Lung (tissue), 12 donors: ENCODE results near the gene ANKS1B. TPM values are rescaled to one million over a fixed set of nuclear protein-coding genes. Genes with fewer than 3 reads are reported as not detected.

Source experiments
- ATAC-seq: fragments of 200-7000 bp; cut with Tn5 transposase; one replicate; pipeline ENCODE4 v1.9.1; 2020; ENCODE audit warnings: moderate number of reproducible peaks; ENCODE audit not compliant: insufficient read depth, low FRiP score
- DNase-seq, 3 donors: peaks; one replicate each; pipeline ENCODE4 v3.0.0-alpha.2; 2013 to 2017
- H3K27ac ChIP-seq, 2 donors: one replicate each; pipeline ENCODE4 v1.5.1; 2013; ENCODE audit warnings: mild to moderate bottlenecking in 2 of 2, moderate library complexity in 2 of 2, control low read depth in 1 of 2, inconsistent platforms in 1 of 2, low read depth in 1 of 2, low read length in 1 of 2
- H3K27me3 ChIP-seq, 3 donors: one replicate each; pipeline ENCODE4 v1.5.1; 2013; ENCODE audit warnings: low read length in 2 of 3; ENCODE audit not compliant: control insufficient read depth in 3 of 3, insufficient read depth in 3 of 3
- H3K36me3 ChIP-seq, 4 donors: one replicate each; pipeline ENCODE4 v1.5.1; 2013; ENCODE audit warnings: low read length in 4 of 4, mild to moderate bottlenecking in 1 of 4, moderate library complexity in 1 of 4; ENCODE audit not compliant: control insufficient read depth in 4 of 4, insufficient read depth in 4 of 4
- H3K4me1 ChIP-seq, 5 donors: one replicate each; pipeline ENCODE4 v1.5.1; 2013; ENCODE audit warnings: low read length in 5 of 5, mild to moderate bottlenecking in 2 of 5, moderate library complexity in 1 of 5; ENCODE audit not compliant: control insufficient read depth in 5 of 5, insufficient read depth in 5 of 5
- H3K4me3 ChIP-seq: one replicate; pipeline ENCODE4 v1.5.1; 2013; ENCODE audit warnings: mild to moderate bottlenecking, control low read depth, moderate library complexity
- H3K9ac ChIP-seq, 2 donors: one replicate each; pipeline ENCODE4 v1.5.1; 2013; ENCODE audit warnings: low read length in 2 of 2, control low read depth in 1 of 2; ENCODE audit not compliant: insufficient read depth in 1 of 2
- H3K9me3 ChIP-seq, 4 donors: one replicate each; pipeline ENCODE4 v1.5.1; 2013; ENCODE audit warnings: low read length in 3 of 4, mild to moderate bottlenecking in 1 of 4, moderate library complexity in 1 of 4; ENCODE audit not compliant: control insufficient read depth in 4 of 4, insufficient read depth in 3 of 4
- CTCF ChIP-seq: IDR thresholded peaks from 2 replicates; pipeline ENCODE4 v1.5.1; 2012; ENCODE audit warnings: mild to moderate bottlenecking; ENCODE audit errors: control extremely low read depth, extremely low read depth
- WGBS, 2 donors: extraction: QIAGEN DNeasy Blood & Tissue Kit; methylation state at CpG; one replicate each; pipeline ENCODE4 v1.1.7; 2013; 5-methylcytosine and 5-hydroxymethylcytosine counted together
- polyA plus RNA-seq, 2 donors: library from polyadenylated mRNA; stranded (reverse); fragments of 200-250 nt; gene quantifications; one replicate each; pipeline ENCODE4 v1.2.1, GENCODE V29; 2013
- total RNA-seq, 2 donors: library from RNA; depleted of rRNA in 1 of 2; stranded (reverse); fragments of >200 nt in 1 of 2; gene quantifications; one replicate each; pipeline ENCODE4 v1.2.1, GENCODE V29; 2014 to 2021
- donor health status: control.
- donor health status: control.
- donor health status: Bipolar disorder and iron deficiency.
- donor health status: healthy.
- donor health status: DM: yes; HTN: yes; CAD: no.

The ANKS1B gene
- total and polyA plus RNA-seq, 4 donors, result 0.32 to 10.3 (median 3.7) TPM

- Histone ChIP-seq H3K27me3 (no peaks in the 10 kb centered on the region), H3K4me3 (no peak overlapping the region), H3K4me1 (peaks cover 0 to 10% (median 0%) of the 10 kb centered on the region in 5 donors), H3K27ac (no peak overlapping the region), H3K36me3 (no peaks in the 10 kb centered on the region), H3K9me3 (no peaks in the 10 kb centered on the region), H3K9ac (no peak overlapping the region)
- ATAC-seq (no peak), DNase-seq (no peak)
- TF ChIP-seq CTCF, result no peak
Measured at GRCh38 chr12:99746538-99746937, 238.2 kb downstream of the ANKS1B start.

GRCh38 chr12:99745895-99746294 lies 238.8 kb downstream of the ANKS1B start:
- H3K4me3 ChIP-seq, result no peak overlapping the region
- no peak for ATAC-seq
- no peaks in the 10 kb centered on the region for H3K9me3 ChIP-seq
- DNase-seq, result peak in 2 of 3 donors; percentile 25 to 48
- peaks cover 0 to 10% (median 0%) of the 10 kb centered on the region in 5 donors for H3K4me1 ChIP-seq
- WGBS, 2 donors, result 67 to 73% methylated on average over 2 of the region's 2 CpGs
- no peaks in the 10 kb centered on the region for H3K36me3 ChIP-seq
- H3K9ac ChIP-seq, result no peak overlapping the region
- no peak overlapping the region for H3K27ac ChIP-seq
- no peak for TF ChIP-seq CTCF
- no peaks in the 10 kb centered on the region for H3K27me3 ChIP-seq

GRCh38 chr12:99745121-99745520 lies 239.6 kb downstream of the ANKS1B start:
- 62 to 84% methylated on average over 1 of the region's 1 CpG for WGBS, 2 donors

More at GRCh38 chr12:99745121-99745520, 239.6 kb downstream of the ANKS1B start:
- H3K27ac ChIP-seq, result no peak overlapping the region
- no peak for TF ChIP-seq CTCF
- no peaks in the 10 kb centered on the region for H3K27me3 ChIP-seq
- peaks cover 0 to 10% (median 0%) of the 10 kb centered on the region in 5 donors for H3K4me1 ChIP-seq
- H3K4me3 ChIP-seq, result no peak overlapping the region
- no peaks in the 10 kb centered on the region for H3K36me3 ChIP-seq
- no peaks in the 10 kb centered on the region for H3K9me3 ChIP-seq
- peak in 2 of 3 donors; percentile 22 to 52 for DNase-seq
- ATAC-seq, result no peak
- H3K9ac ChIP-seq, result no peak overlapping the region
